ENCODE results near the gene MYD88. TPM values are rescaled to one million over a fixed set of nuclear protein-coding genes. Genes with fewer than 3 reads are reported as not detected.
A peak's percentile ranks its signal among the peaks of the same experiment; 100 is the strongest.

Gene MYD88
- polyA plus RNA-seq (ENCODE audit: insufficient read length) = 18.2 TPM

DNA sequence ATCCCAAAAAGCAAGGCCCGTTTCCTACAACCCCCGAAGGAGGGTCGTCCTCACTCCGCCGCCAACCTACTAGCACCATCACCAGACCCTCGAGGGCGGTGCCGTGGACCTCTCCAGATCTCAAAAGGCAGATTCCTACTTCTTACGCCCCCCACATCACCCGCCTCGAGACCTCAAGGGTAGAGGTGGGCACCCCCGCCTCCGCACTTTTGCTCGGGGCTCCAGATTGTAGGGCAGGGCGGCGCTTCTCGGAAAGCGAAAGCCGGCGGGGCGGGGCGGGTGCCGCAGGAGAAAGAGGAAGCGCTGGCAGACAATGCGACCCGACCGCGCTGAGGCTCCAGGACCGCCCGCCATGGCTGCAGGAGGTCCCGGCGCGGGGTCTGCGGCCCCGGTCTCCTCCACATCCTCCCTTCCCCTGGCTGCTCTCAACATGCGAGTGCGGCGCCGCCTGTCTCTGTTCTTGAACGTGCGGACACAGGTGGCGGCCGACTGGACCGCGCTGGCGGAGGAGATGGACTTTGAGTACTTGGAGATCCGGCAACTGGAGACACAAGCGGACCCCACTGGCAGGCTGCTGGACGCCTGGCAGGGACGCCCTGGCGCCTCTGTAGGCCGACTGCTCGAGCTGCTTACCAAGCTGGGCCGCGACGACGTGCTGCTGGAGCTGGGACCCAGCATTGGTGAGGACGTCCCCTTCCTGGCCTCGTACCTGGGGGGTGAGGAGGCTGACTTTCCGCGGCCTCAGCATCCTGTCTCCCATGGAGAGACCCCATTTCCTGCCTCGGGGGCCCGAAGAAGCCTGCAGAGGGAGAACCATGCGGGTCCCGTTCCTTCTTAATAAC is at the start of gene MYD88:
Gene MYD88 (plus strand): TSS at position 313 of the 842 bp plus-strand sequence. CDS start 40 bp downstream, at position 353.
- peak; percentile 72 for DNase-seq

DNA sequence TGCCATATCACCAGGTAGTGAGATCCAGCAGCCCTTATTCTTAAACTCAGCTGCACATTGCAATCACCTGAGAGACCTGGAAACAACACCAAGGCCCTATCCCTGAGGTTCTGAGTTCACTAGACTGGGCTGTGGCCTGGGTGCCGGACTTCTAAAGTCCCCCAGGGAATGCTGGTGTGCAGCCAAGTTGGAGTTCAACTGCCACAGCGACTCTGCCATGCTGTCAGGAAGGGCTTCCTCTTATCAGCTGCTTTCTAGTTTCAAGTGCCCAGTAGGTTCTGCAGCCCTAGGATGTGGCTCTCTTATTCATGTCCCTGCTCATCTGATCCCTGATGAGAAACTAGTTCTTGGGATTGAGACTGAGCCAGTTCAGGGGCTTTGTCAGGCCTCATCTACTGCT is 49.3 kb upstream of the MYD88 start:
- DNase-seq = no peak

DNA sequence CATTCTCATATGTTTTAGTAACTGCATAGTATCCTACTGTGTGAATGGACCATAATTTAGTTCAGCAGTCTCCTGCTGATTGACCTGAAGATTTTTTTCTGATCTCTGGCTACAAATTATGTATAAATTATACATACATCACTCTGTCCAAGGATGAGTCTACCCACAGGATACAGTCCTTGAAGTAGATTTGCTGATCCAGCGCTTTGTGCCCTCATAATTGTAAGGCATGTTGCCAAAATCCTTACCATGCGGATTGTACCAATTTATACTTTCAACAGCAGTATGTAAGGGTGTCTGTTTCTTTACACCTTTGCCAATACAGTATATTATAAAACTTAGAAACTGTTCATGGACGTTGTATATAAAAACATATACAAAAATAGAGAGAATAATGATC is 48.0 kb upstream of the MYD88 start:
- no peak for DNase-seq

- no peak for DNase-seq
Measured at GRCh38 chr3:38094999-38095398, 43.5 kb upstream of the MYD88 start.

DNA sequence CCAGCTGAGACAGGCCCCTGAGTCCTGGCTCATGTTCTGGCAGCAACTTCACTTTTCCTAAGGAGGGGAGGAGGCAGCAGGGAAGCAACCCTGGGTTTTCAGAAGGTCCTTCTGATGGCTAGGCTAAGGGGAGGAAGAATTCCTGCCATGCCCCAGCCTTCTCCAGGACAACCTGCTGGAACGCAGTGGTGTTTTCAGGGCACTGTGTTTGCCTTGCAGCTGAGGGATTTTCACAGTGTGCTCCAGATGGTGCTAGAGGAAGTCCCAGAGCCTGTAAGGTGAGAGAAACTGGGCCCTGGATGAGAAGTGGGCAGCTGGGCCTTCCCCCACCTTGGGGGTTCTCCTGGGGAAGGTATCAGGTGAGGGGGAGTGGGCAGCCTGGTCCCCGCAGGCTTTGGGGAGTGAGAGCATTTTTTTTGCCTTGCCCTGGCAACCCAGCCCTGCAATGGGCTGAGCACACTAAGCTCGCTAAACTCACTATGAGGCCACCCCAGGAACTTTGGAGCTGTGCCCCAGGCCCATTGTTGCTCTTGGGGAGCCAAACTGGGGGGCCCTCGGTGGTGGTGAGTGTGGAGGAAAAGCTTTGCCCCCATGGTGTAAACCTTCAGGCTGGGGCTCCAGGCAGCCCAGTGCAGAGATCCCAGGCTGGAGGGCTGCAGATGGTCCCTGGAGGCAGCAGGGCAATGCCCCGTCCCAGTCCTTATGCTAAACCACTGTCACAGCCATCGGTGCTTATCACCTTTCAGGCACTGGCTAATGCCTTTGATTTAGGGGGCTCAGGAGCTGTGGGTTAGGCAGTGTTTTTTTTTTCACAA is 42.6 kb upstream of the MYD88 start:
- DNase-seq = no peak

DNA sequence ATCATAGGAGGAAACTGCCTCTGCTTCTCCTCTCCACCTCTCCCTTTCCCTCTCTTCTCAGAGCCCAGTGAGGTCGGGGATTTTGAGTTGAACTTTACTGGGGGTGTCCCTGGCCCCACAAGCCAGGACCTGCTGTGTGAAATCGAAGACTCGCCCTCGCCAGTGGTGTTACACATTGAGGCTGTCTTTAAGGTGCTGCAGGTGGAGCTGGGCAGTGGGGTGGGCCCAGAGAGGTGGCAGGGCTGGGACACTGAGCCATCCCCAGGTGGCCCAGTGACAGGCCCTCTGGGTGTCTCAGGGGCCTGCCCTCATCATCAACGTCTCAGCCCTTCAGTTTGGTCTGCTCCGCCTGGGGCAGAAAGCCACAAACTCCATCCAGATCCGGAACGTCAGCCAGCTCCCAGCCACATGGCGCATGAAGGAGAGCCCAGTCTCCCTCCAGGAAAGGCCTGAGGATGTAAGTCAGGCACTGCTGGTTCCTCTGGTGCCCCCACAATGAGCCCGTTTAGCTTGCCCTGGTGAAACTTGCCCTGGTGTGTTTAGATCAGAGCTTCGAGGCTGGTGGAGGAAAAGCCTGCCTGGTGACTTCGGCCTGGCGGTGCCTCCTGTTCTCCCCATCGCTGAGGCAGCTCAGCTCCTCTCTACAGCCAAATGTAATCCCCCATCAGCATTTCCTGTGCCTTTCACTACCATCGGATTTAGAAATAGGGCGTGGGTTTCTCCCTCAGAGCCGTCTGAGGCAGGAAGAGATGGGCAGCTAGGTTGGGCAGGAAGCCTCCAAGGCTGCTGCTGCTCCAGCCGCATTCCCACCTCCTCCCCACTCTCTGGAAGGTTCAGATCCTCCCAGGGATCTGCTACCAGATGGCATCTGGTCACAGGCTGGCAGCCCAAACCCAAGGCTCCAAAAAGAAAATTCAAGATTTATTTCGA is 40.8 kb upstream of the MYD88 start:
- DNase-seq = no peak

DNA sequence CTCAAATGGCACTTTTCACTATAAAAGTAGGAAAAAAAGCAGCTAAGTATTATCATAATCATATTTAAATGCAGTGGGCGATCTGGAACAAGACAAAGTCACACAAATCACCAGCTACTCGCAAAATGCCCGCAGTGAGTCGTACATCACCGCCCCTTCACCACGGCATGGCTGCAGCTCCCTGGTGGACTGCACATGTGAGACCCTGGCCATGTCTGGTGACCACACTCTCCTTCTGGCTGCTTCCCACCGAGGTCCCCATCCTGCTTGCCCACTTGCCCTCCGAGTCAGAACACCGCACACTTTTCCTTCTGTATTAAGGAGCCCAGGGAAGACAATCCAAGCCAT is 40.1 kb upstream of the MYD88 start:
- no peak for DNase-seq

DNA sequence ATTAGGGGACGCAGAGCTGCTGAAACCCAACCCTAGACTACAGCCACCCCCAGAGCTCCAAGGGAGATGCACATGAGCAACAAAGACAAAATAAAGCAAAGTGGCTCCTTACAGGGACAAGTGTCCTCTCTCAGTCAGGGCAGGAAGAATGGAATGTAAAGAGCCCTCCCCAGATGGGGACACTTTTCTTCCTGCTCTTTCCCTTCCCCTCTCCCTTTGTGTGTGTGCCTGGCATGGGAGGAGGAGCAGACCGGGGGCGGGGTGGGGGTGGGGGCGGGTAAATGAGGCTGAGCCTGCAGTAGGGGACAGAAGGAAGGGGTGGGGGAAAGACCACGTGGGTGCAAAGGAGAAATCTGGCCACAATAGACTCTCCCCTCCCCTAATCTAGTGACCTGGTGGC is 38.9 kb upstream of the MYD88 start:
- DNase-seq = no peak

DNA sequence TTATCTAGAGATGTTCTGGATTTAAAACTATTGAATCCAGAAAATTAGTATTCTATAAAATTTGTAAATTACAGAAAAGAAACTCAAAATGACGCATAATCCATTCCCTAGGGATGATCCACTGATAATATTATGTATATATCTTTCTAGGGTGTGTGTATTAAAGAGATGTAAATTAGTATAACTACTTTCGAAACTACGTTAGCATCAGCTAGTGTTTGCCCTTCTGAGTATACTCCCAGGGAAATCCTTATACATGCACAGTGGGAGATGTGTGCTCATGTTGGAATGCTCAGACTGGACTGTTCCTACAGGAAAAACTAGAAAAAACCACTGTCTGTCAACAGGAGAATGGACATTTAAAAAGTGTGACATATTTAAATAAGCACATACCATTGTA is 38.0 kb upstream of the MYD88 start:
- no peak for DNase-seq

GRCh38 chr3:38101811-38102443 is 36.5 kb upstream of the MYD88 start:
- DNase-seq = no peak

- no peak for DNase-seq
Measured at GRCh38 chr3:38102444-38102814, 36.0 kb upstream of the MYD88 start.

- DNase-seq = no peak
Measured at GRCh38 chr3:38105525-38105924, 32.9 kb upstream of the MYD88 start.

- DNase-seq = no peak
Measured at GRCh38 chr3:38107911-38108648, 30.4 kb upstream of the MYD88 start.

DNA sequence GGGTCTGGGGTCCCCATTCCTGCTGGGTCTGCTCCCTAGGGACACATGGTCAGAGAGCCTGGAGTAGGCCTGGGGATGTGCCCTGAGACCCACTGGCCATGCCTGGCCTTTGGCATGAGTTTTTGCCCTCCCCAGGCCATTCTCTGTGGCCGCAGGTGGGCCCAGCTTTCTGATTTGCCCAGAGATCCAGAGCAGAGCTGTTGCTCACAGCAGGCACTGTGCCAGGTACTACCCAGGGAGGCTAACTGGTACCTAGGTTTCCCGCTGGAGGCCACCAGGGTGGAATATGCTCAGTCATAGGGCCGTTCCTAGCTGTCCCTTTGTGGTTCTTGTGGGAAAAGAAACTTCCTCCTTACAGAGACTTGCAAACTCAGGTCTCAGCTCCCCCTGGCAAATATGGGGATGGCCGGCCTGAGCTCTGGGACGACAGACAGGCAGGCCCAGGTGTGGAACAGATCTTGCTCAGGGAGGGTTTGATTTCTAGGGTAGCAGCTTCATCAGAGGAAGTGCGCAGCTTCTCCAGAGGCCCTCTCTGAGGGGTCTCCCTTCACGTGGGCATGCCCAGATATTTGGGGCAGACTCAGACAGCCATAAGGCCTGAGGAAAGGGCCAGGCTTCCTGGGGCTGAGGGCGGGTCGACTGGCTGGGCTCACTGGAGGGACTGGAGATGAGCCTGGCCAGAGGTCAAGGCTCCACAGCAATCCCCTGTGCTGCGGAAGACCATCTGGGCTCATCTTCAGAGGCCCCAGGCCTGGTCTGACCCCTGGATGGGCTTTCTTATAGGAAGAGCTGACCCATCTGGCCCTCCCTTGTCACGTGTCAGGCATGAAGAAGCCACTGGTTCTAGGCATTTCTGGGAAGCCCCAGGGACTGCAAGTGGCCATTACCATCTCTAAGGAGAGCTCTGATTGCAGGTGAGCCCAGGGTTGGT is 29.5 kb upstream of the MYD88 start:
- no peak for DNase-seq

- DNase-seq = no peak
Measured at GRCh38 chr3:38109580-38110313, 28.7 kb upstream of the MYD88 start.

DNA sequence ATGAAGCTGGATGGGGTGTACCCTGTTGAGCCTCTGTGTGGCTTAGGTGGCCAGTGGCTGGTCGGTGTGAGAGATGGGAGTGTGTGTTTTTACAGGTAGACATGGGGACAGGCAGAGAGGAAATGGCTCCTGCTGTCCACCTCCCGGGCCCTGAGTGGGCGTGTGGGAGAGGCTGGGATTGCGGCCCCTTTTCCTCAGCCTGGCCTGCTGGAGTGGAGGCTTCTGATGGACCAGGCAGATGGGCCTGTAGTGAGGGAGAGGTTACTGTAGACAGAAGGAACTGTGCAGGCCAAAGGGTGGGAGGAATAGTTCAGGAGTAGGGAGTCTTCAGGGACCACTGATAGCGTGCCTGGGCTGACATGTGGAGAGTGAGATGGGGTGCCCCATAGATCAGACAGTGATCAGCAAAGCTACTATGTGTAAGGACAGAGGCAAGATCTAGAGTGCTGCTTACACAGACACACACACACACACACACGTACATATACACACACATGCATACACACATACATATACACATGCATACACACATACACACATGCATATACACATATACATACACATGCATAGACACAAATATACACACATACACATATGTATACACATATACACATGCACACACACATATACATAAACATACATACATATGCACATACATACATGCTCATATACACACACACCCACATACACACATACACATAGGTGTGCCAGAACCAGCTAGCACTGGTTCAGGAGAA is 28.0 kb upstream of the MYD88 start:
- DNase-seq = no peak

DNA sequence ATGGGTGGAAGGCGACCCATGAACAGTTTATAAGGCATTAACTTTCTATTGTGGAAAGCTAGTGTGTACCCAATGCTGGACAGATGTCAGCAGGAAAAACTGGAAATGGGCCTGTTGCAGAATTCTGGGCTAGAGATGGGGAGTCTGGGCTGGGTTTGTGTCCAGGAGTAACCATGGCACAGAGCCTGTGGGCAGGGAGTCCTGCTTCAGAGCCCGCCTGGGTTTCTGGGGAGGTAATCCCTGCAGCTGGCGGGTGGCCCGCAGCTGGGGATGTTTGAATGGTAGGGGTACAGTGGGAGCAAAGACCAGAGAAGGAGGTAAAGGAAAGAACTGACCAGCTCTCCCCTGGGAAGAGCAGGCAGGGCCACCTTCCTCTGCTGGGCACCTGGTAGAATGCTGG is 27.3 kb upstream of the MYD88 start:
- no peak for DNase-seq

DNA sequence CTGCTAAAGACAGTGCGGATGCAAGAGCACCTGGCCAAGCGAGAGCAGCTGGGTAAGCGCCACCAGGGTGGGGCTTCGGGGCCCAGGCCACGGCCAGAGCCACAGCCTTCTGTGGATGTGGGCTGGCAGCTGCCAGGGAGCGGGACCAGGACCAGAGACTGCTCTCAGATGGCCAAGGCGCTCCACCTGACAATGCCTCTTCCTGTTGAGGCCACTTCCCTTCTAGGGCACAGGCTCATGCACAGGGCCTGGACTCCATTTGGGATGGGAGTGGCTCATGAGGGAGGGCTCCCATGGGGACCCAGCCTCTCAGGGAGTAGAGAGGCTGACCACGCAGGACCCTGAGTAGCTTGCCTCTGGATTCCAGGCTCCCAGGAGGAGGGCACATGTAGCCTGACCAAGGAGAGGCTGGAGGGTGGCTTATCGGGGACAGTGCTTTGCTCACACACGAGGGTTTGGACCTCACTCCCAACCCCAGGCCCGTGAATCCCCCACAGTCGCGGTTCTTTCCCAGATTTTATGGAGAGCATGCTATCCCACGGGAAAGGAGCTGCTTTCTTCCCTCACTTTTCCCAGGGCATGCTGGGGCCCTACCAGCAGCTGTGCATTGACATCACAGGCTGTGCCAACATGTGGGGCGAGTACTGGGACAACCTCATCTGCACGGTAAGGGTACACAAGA is 26.6 kb upstream of the MYD88 start:
- no peak for DNase-seq

Data from hindlimb muscle (tissue), 1 donor.